ENCODE measurements around the gene CHURC1. TPM values are rescaled to one million over a fixed set of nuclear protein-coding genes. Genes with fewer than 3 reads are reported as not detected.

CHURC1 gene
- 42.3 TPM for polyA plus RNA-seq
- long read RNA-seq, donor 1, transcript CHURC1-208 (4 exons, 3,615 nt), result minor isoform, 5 of 33 reads
- long read RNA-seq, donor 1, transcript CHURC1-203 (4 exons, 2,629 nt), result major isoform, 24 of 33 reads
- long read RNA-seq, donor 1, partial matches to known transcripts, result 0 of 33 reads
- long read RNA-seq, donor 1, other reads (novel, unspliced or antisense), result 0 of 33 reads
- long read RNA-seq, donor 2, transcript CHURC1-203 (4 exons, 2,629 nt), result major isoform, 53 of 60 reads
- long read RNA-seq, donor 2, partial matches to known transcripts, result 0 of 60 reads
- long read RNA-seq, donor 2, other reads (novel, unspliced or antisense), result 0 of 60 reads
- long read RNA-seq, donor 3, result 0 reads
- long read RNA-seq, donor 4, partial matches to known transcripts, result 0 of 4 reads
- long read RNA-seq, donor 4, other reads (novel, unspliced or antisense), result 0 of 4 reads
- long read RNA-seq, donor 5, transcript CHURC1-203 (4 exons, 2,629 nt), result major isoform, 26 of 32 reads
- long read RNA-seq, donor 5, partial matches to known transcripts, result 0 of 32 reads
- long read RNA-seq, donor 5, other reads (novel, unspliced or antisense), result 0 of 32 reads
- long read RNA-seq, donor 6, transcript CHURC1-203 (4 exons, 2,629 nt), result major isoform, 49 of 63 reads
- long read RNA-seq, donor 6, partial matches to known transcripts, result 7 of 63 reads
- long read RNA-seq, donor 6, other reads (novel, unspliced or antisense), result 0 of 63 reads
- long read RNA-seq, donor 7, transcript CHURC1-203 (4 exons, 2,629 nt), result major isoform, 32 of 41 reads
- long read RNA-seq, donor 7, transcript CHURC1-202 (3 exons, 439 nt), result minor isoform, 6 of 41 reads
- long read RNA-seq, donor 7, partial matches to known transcripts, result 0 of 41 reads
- long read RNA-seq, donor 7, other reads (novel, unspliced or antisense), result 0 of 41 reads
- long read RNA-seq, donor 8, transcript CHURC1-208 (4 exons, 3,615 nt), result minor isoform, 16 of 132 reads
- long read RNA-seq, donor 8, transcript CHURC1-203 (4 exons, 2,629 nt), result major isoform, 100 of 132 reads
- long read RNA-seq, donor 8, partial matches to known transcripts, result 8 of 132 reads
- long read RNA-seq, donor 8, other reads (novel, unspliced or antisense), result 0 of 132 reads
- long read RNA-seq, donor 9, transcript CHURC1-202 (3 exons, 439 nt), result minor isoform, 5 of 65 reads
- long read RNA-seq, donor 9, transcript CHURC1-203 (4 exons, 2,629 nt), result major isoform, 54 of 65 reads
- long read RNA-seq, donor 9, partial matches to known transcripts, result 0 of 65 reads
- long read RNA-seq, donor 9, other reads (novel, unspliced or antisense), result 0 of 65 reads
- long read RNA-seq, donor 10, transcript CHURC1-202 (3 exons, 439 nt), result minor isoform, 6 of 85 reads
- long read RNA-seq, donor 10, transcript CHURC1-203 (4 exons, 2,629 nt), result major isoform, 47 of 85 reads
- long read RNA-seq, donor 10, transcript CHURC1-208 (4 exons, 3,615 nt), result minor isoform, 8 of 85 reads
- long read RNA-seq, donor 10, partial matches to known transcripts, result 17 of 85 reads
- long read RNA-seq, donor 10, other reads (novel, unspliced or antisense), result 0 of 85 reads
- long read RNA-seq, donor 11, transcript CHURC1-203 (4 exons, 2,629 nt), result major isoform, 44 of 60 reads
- long read RNA-seq, donor 11, transcript CHURC1-208 (4 exons, 3,615 nt), result minor isoform, 10 of 60 reads
- long read RNA-seq, donor 11, partial matches to known transcripts, result 0 of 60 reads
- long read RNA-seq, donor 11, other reads (novel, unspliced or antisense), result 0 of 60 reads

DNA sequence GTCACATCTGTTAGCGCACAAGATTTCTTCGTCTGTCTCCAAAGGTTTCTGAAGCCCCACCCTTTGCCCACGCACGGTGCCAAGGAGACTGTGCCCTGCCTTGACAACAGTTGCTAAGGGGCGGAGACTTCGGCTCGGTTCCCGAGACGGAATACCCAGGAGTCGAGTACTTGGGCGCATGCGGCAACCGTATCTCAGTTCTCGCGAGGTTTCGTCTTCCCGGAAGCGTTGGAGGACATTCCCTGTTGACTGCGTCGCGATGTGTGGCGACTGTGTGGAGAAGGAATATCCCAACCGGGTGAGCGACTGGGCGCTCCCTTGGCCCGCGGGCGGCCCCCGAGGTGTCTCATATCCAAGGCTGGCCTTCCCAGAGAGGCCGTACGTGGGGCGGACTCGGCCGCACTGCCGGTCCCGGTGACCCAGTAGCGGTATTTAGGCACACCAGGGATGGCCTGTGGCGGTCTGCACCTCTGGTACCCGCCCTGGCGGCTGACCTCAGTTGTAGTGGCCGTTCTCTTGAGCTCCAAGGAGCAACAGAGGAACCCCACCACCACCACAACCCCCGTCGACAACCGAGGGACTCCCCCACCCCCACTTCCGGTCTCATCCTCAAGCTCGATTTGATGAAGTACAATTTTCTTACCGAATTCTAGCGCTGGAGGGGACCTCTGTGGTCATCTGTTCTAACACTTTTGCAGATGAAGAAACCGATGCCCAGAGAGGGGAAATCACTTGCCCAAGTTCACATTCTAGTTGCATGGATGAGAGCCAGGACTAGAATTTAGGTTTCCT is at the start of gene CHURC1:
Gene CHURC1, plus strand, starts transcription at position 219 of the 792 bp plus-strand sequence. Its CDS starts 41 bp downstream, at position 260.
- no peaks in the 10 kb centered on the region for H3K9me3 ChIP-seq (ENCODE audit: control insufficient read depth, low read depth, low read length)
- H3K27me3 ChIP-seq (ENCODE audit: control insufficient read depth, insufficient read depth, low read length), result no peaks in the 10 kb centered on the region
- DNase-seq, result peak; percentile 98 to 99
- H3K4me3 ChIP-seq (ENCODE audit: low read length), result peak within 1 kb of the TSS; percentile 93
- WGBS (ENCODE audit: insufficient coverage, low lambda C conversion rate), result no CpG with 5 or more reads among the region's 49 CpGs
- H3K36me3 ChIP-seq (ENCODE audit: control insufficient read depth, insufficient read depth, low read length), result no peaks in the 10 kb centered on the region
- H3K27ac ChIP-seq (ENCODE audit: low read length), result peak within 1 kb of the TSS; percentile 74
- H3K4me1 ChIP-seq (ENCODE audit: control insufficient read depth, insufficient read depth, low read length), result peaks cover 7% of the 10 kb centered on the region

- H3K4me3 ChIP-seq (ENCODE audit: low read length), result no peak overlapping the region
- H3K9me3 ChIP-seq (ENCODE audit: control insufficient read depth, low read depth, low read length), result no peaks in the 10 kb centered on the region
- H3K27ac ChIP-seq (ENCODE audit: low read length), result no peak overlapping the region
- H3K27me3 ChIP-seq (ENCODE audit: control insufficient read depth, insufficient read depth, low read length), result peaks cover 20% of the 10 kb centered on the region
- DNase-seq, result no peak
- WGBS (ENCODE audit: insufficient coverage, low lambda C conversion rate), result no CpG with 5 or more reads among the region's 6 CpGs
- no peaks in the 10 kb centered on the region for H3K4me1 ChIP-seq (ENCODE audit: control insufficient read depth, insufficient read depth, low read length)
- H3K36me3 ChIP-seq (ENCODE audit: control insufficient read depth, insufficient read depth, low read length), result no peaks in the 10 kb centered on the region
Measured at GRCh38 chr14:64865109-64865508, 49.1 kb upstream of the CHURC1 start.

DNA sequence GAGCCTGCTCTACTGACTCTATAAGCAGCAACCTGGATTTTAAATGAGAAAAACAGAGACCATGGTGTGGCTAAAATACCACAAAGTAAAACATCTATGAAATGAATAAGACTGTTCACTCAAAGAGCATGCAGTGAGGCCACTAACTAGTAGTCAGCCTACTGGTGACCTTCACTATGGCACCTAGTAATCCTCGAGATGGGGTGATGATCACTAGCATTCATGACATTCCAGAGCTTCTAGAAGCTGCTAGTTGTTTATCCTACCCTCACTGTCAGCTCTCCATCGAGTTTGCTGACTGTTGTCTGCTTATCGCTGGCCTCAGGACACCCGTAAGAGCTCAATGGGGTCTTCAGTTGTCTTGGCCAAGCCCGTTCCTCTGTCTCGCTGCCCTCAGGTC is 48.3 kb upstream of the CHURC1 start:
- Histone ChIP-seq H3K27ac (ENCODE audit: low read length) (no peak overlapping the region), H3K27me3 (ENCODE audit: control insufficient read depth, insufficient read depth, low read length) (peaks cover 19% of the 10 kb centered on the region), H3K9me3 (ENCODE audit: control insufficient read depth, low read depth, low read length) (no peaks in the 10 kb centered on the region), H3K36me3 (ENCODE audit: control insufficient read depth, insufficient read depth, low read length) (no peaks in the 10 kb centered on the region), H3K4me3 (ENCODE audit: low read length) (no peak overlapping the region), H3K4me1 (ENCODE audit: control insufficient read depth, insufficient read depth, low read length) (no peaks in the 10 kb centered on the region)
- no CpG with 5 or more reads among the region's 6 CpGs for WGBS (ENCODE audit: insufficient coverage, low lambda C conversion rate)
- DNase-seq, result no peak

DNA sequence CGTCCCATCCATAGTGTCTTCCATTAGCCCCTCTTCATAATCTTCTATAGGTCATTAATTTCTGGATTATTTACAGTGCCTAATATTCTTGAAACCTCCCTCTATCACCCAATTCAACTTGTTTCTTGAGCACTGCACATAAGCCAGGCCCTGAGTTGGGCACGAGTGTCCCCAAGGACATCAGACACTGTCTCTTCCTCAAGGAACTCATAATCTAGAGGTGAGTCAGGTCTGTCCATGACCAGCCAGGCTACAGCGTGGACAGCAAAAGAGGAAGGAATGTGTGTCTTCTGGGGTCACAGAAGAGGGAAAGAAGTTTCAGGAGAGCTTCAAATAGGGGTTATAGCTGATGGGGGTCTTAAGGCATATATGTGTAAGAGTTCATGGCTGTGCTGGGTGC is 47.1 kb upstream of the CHURC1 start:
- Histone ChIP-seq H3K36me3 (ENCODE audit: control insufficient read depth, insufficient read depth, low read length) (no peaks in the 10 kb centered on the region), H3K9me3 (ENCODE audit: control insufficient read depth, low read depth, low read length) (no peaks in the 10 kb centered on the region), H3K27ac (ENCODE audit: low read length) (no peak overlapping the region), H3K4me1 (ENCODE audit: control insufficient read depth, insufficient read depth, low read length) (no peaks in the 10 kb centered on the region), H3K27me3 (ENCODE audit: control insufficient read depth, insufficient read depth, low read length) (peaks cover 15% of the 10 kb centered on the region), H3K4me3 (ENCODE audit: low read length) (no peak overlapping the region)
- WGBS (ENCODE audit: insufficient coverage, low lambda C conversion rate), result 83% methylated on average over 1 of the region's 3 CpGs
- no peak for DNase-seq

- WGBS (ENCODE audit: insufficient coverage, low lambda C conversion rate), result no CpG with 5 or more reads among the region's 2 CpGs
- H3K4me3 ChIP-seq (ENCODE audit: low read length), result no peak overlapping the region
- peaks cover 17% of the 10 kb centered on the region for H3K27me3 ChIP-seq (ENCODE audit: control insufficient read depth, insufficient read depth, low read length)
- H3K36me3 ChIP-seq (ENCODE audit: control insufficient read depth, insufficient read depth, low read length), result no peaks in the 10 kb centered on the region
- H3K4me1 ChIP-seq (ENCODE audit: control insufficient read depth, insufficient read depth, low read length), result no peaks in the 10 kb centered on the region
- no peak overlapping the region for H3K27ac ChIP-seq (ENCODE audit: low read length)
- H3K9me3 ChIP-seq (ENCODE audit: control insufficient read depth, low read depth, low read length), result no peaks in the 10 kb centered on the region
- no peak for DNase-seq
Measured at GRCh38 chr14:64868379-64868778, 45.9 kb upstream of the CHURC1 start.

DNA sequence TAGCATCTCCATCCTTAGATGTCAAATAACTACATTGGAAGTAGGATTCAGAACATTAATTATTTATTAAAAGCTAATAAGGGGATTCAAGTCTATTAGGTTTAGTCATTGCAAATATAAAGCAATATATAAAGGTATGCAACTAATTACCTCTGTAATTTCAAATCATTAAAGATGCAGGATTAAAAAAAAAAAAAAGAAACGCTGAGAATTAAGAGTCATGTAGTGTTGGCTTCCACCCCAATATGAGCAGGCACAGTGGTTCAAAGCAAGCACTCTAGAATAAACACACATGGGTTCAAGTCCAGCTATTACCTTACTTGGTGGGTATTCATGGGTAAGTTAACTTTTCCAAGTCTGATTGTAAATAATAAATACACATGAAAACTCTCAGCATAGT is 45.4 kb upstream of the CHURC1 start:
- WGBS (ENCODE audit: insufficient coverage, low lambda C conversion rate), result no CpG with 5 or more reads among the region's 1 CpG

DNA sequence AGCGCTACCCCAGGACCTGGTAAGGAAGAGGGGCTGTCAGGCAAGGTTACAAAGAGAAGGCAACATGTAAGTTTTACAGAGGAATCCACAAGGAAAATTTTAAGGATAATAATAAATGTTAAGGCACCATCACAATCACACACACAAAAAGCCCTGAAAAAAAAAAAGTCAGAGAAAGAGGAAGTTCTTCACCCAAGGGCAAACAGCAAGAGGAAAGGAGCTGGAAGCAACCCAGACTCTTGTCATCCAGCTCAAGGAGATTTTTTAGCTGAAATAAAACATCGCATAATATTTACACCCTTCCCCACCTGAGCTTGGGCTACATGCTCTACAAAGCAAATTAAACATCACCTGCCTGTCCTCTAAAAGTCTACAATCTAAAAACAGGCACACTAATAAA is 44.1 kb upstream of the CHURC1 start:
- WGBS (ENCODE audit: insufficient coverage, low lambda C conversion rate), result 100% methylated on average over 1 of the region's 2 CpGs

More for the DNA sequence above, 45.4 kb upstream of the CHURC1 start:
- no peaks in the 10 kb centered on the region for H3K36me3 ChIP-seq (ENCODE audit: control insufficient read depth, insufficient read depth, low read length)
- no peaks in the 10 kb centered on the region for H3K9me3 ChIP-seq (ENCODE audit: control insufficient read depth, low read depth, low read length)
- peaks cover 20% of the 10 kb centered on the region for H3K27me3 ChIP-seq (ENCODE audit: control insufficient read depth, insufficient read depth, low read length)
- no peak overlapping the region for H3K4me3 ChIP-seq (ENCODE audit: low read length)
- no peaks in the 10 kb centered on the region for H3K4me1 ChIP-seq (ENCODE audit: control insufficient read depth, insufficient read depth, low read length)
- no peak for DNase-seq
- H3K27ac ChIP-seq (ENCODE audit: low read length), result no peak overlapping the region

DNA sequence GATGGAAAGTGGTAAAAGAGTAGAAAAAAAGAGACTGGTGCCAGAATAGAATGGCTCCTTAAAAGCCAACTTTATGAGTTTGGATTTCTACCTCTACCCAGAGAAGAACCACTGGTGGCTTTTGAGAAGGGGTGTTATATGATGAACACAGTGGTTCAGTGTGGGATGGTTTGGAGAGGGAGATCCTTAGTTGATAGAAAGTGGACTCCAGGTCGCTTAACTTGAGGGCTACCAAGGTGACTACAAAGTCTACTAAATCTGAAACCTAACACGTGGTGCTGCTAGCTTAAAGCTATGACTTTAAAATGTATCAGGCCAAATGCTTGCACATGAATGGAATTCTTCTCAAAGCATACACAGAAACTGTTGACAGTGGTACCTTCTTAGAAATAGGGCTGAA is 42.9 kb upstream of the CHURC1 start:
- no peak for DNase-seq
- Histone ChIP-seq H3K27me3 (ENCODE audit: control insufficient read depth, insufficient read depth, low read length) (peaks cover 33% of the 10 kb centered on the region), H3K9me3 (ENCODE audit: control insufficient read depth, low read depth, low read length) (no peaks in the 10 kb centered on the region), H3K4me3 (ENCODE audit: low read length) (no peak overlapping the region), H3K27ac (ENCODE audit: low read length) (no peak overlapping the region), H3K36me3 (ENCODE audit: control insufficient read depth, insufficient read depth, low read length) (no peaks in the 10 kb centered on the region), H3K4me1 (ENCODE audit: control insufficient read depth, insufficient read depth, low read length) (no peaks in the 10 kb centered on the region)
- no CpG with 5 or more reads among the region's 2 CpGs for WGBS (ENCODE audit: insufficient coverage, low lambda C conversion rate)

More for the DNA sequence above, 44.1 kb upstream of the CHURC1 start:
- Histone ChIP-seq H3K27me3 (ENCODE audit: control insufficient read depth, insufficient read depth, low read length) (peaks cover 29% of the 10 kb centered on the region), H3K4me1 (ENCODE audit: control insufficient read depth, insufficient read depth, low read length) (no peaks in the 10 kb centered on the region), H3K9me3 (ENCODE audit: control insufficient read depth, low read depth, low read length) (no peaks in the 10 kb centered on the region), H3K27ac (ENCODE audit: low read length) (no peak overlapping the region), H3K4me3 (ENCODE audit: low read length) (no peak overlapping the region), H3K36me3 (ENCODE audit: control insufficient read depth, insufficient read depth, low read length) (no peaks in the 10 kb centered on the region)
- DNase-seq, result no peak

Measured in large intestine (tissue), 12 donors.